Hepatocyte (in vitro differentiated cells): ENCODE data around the gene SLC9A5.

Experiments
- CTCF ChIP-seq: fragments of 200-600 bp; sonication (generic); IDR thresholded peaks from 2 replicates; pipeline ENCODE4 v1.5.1; 2016; ENCODE audit warnings: antibody characterized with exemption, mild to moderate bottlenecking; ENCODE audit not compliant: poor library complexity
- EZH2 ChIP-seq: fragments of 200-600 bp; sonication (generic); IDR thresholded peaks from 2 replicates; pipeline ENCODE4 v1.6.1; 2016; ENCODE audit warnings: antibody characterized with exemption, mild to moderate bottlenecking, borderline replicate concordance
- EZH2phosphoT487 ChIP-seq: fragments of 200-600 bp; sonication (generic); IDR thresholded peaks from one replicate; pipeline ENCODE4 v1.6.1; 2018; ENCODE audit warnings: antibody characterized with exemption, mild to moderate bottlenecking, low read depth, moderate library complexity; ENCODE audit not compliant: unreplicated experiment, severe bottlenecking

- TF ChIP-seq EZH2, result no peak
- TF ChIP-seq CTCF, result no peak
- no peak for TF ChIP-seq EZH2phosphoT487
These were observed 7.5 kb upstream of the SLC9A5 start for GRCh38 chr16:67241008-67241900.
